Endothelial cell of umbilical vein (primary cell): ENCODE results near the gene CACNA2D3. TPM values are rescaled to one million over a fixed set of nuclear protein-coding genes. Genes with fewer than 3 reads are reported as not detected.

Experiments
- BruUV-seq: library from RNA; stranded (reverse); fragments of 400-500 nt; replicated peaks from 2 replicates; lab custom pipeline; 2021; lab: Mats Ljungman, UMichigan
- CTCF ChIA-PET: fragments of 300-600, 350-600 bp; sonication (Branson Sonifier 250); formaldehyde crosslinking; loops from one replicate; lab custom pipeline; 2021; ENCODE audit warnings: antibody characterized with exemption, inconsistent platforms; lab: Charles Lee
- POLR2A ChIA-PET: fragments of 300-600, 350-600 bp; sonication (Branson Sonifier 250); formaldehyde crosslinking; loops from one replicate; lab custom pipeline; 2021; ENCODE audit warnings: antibody characterized with exemption, inconsistent platforms; lab: Charles Lee
- DNase-seq: peaks from one replicate; pipeline ENCODE4 v3.0.0-alpha.2; 2011; ENCODE audit warnings: low read depth, low spot score
- FAIRE-seq: peaks from 2 replicates; lab custom pipeline; 2011; peaks lifted over from hg19 to GRCh38; lab: Jason Lieb, UNC
- H2AFZ ChIP-seq: 2 replicates; pipeline ENCODE4 v1.6.0; 2012; ENCODE audit warnings: low read depth, low read length, control low read depth, inconsistent platforms
- H3K27ac ChIP-seq: 2 replicates; pipeline ENCODE4 v1.5.1; 2011; ENCODE audit warnings: low read depth, mild to moderate bottlenecking, control low read depth, low read length, moderate library complexity; ENCODE audit not compliant: insufficient read depth
- H3K27me3 ChIP-seq, 2 experiments: 2 replicates each; pipeline versions ENCODE4 v1.6.0 to v1.6.1; 2011; ENCODE audit warnings: low read length in 2 of 2, mixed read lengths in 1 of 2; ENCODE audit not compliant: control insufficient read depth in 2 of 2, insufficient read depth in 2 of 2
- H3K36me3 ChIP-seq, 2 experiments: 2 replicates in 1 of 2; 3 replicates in 1 of 2; pipeline ENCODE4 v1.5.1; 2011; ENCODE audit warnings: low read length in 2 of 2, mild to moderate bottlenecking in 1 of 2, moderate library complexity in 1 of 2; ENCODE audit not compliant: control insufficient read depth in 2 of 2, insufficient read depth in 2 of 2; ENCODE audit errors: extremely low read depth in 1 of 2
- H3K4me1 ChIP-seq: 3 replicates; pipeline ENCODE4 v1.5.1; 2011; ENCODE audit warnings: mild to moderate bottlenecking, low read length; ENCODE audit not compliant: control insufficient read depth, insufficient read depth; ENCODE audit errors: extremely low read depth
- H3K4me2 ChIP-seq: 2 replicates; pipeline ENCODE4 v1.6.1; 2011; ENCODE audit warnings: low read length, control low read depth, mixed read lengths; ENCODE audit not compliant: insufficient read depth
- H3K4me3 ChIP-seq, 3 experiments: fragments of 200-600 bp in 1 of 3; sonication (generic), shearing (Covaris generic) in 1 of 3; replicated peaks in 1 of 3; 2 replicates each; pipeline ENCODE4 v1.5.1; 2011 to 2016; ENCODE audit warnings: control low read depth in 3 of 3, low read length in 3 of 3, mild to moderate bottlenecking in 2 of 3, inconsistent platforms in 1 of 3, low read depth in 1 of 3, moderate library complexity in 1 of 3; ENCODE audit not compliant: insufficient read depth in 1 of 3
- H3K79me2 ChIP-seq: 2 replicates; pipeline ENCODE4 v1.6.0; 2012; ENCODE audit warnings: low read length, inconsistent platforms; ENCODE audit not compliant: control insufficient read depth, insufficient read depth
- H3K9ac ChIP-seq: replicated peaks from 2 replicates; pipeline ENCODE3; 2011; ENCODE audit warnings: low read length, control low read depth; ENCODE audit not compliant: insufficient read depth; ENCODE audit errors: extremely low read depth
- H3K9me1 ChIP-seq: replicated peaks from 3 replicates; pipeline ENCODE4 v1.6.0; 2011; ENCODE audit warnings: mild to moderate bottlenecking, low read length; ENCODE audit not compliant: control insufficient read depth, insufficient read depth; ENCODE audit errors: extremely low read depth
- H3K9me3 ChIP-seq: replicated peaks from 2 replicates; pipeline ENCODE4 v1.5.1; 2012; ENCODE audit warnings: low read length, inconsistent platforms; ENCODE audit not compliant: control insufficient read depth, insufficient read depth
- H4K20me1 ChIP-seq: replicated peaks from 2 replicates; pipeline ENCODE3; 2011; ENCODE audit warnings: mild to moderate bottlenecking, low read length; ENCODE audit not compliant: control insufficient read depth, insufficient read depth; ENCODE audit errors: extremely low read depth
- CTCF ChIP-seq, 2 donors: IDR thresholded peaks; 1 replicate in 1 of 2; 2 replicates in 1 of 2; pipeline ENCODE4 v1.5.1; 2011; ENCODE audit warnings: low read length in 2 of 2, mild to moderate bottlenecking in 2 of 2, moderate library complexity in 2 of 2, control low read depth in 1 of 2, inconsistent platforms in 1 of 2, low read depth in 1 of 2; ENCODE audit not compliant: insufficient read depth in 1 of 2; ENCODE audit errors: extremely low read depth in 1 of 2
- EZH2 ChIP-seq: IDR thresholded peaks from 2 replicates; pipeline ENCODE4 v1.6.1; 2012; ENCODE audit warnings: borderline replicate concordance, low read depth, mild to moderate bottlenecking, moderate library complexity, low read length, inconsistent platforms; ENCODE audit not compliant: severe bottlenecking
- FOS ChIP-seq: IDR thresholded peaks from 2 replicates; pipeline ENCODE4 v1.6.1; 2011; ENCODE audit warnings: mild to moderate bottlenecking, low read length, moderate library complexity, borderline replicate concordance; ENCODE audit not compliant: insufficient read depth
- GATA2 ChIP-seq: IDR thresholded peaks from 2 replicates; pipeline ENCODE4 v1.7.0; 2011; ENCODE audit warnings: low read depth, mild to moderate bottlenecking, moderate library complexity, mixed read lengths, low read length; ENCODE audit not compliant: insufficient read length, insufficient read depth
- JUN ChIP-seq: IDR thresholded peaks from 2 replicates; pipeline ENCODE4 v1.6.1; 2011; ENCODE audit warnings: borderline replicate concordance, low read depth; ENCODE audit not compliant: insufficient read length, insufficient read depth
- MAX ChIP-seq: IDR thresholded peaks from 2 replicates; pipeline ENCODE4 v1.6.1; 2011; ENCODE audit not compliant: insufficient read depth, insufficient read length
- MYC ChIP-seq: IDR thresholded peaks from one replicate; pipeline ENCODE4 v1.6.1; 2011; ENCODE audit warnings: mild to moderate bottlenecking, low read depth, low read length
- POLR2A ChIP-seq: IDR thresholded peaks from 2 replicates; pipeline ENCODE4 v1.6.1; 2012; ENCODE audit warnings: low read depth, mild to moderate bottlenecking, control low read depth, low read length
- POLR2AphosphoS5 ChIP-seq: IDR thresholded peaks from 2 replicates; pipeline ENCODE4 v1.6.1; 2012; ENCODE audit warnings: low read depth, mild to moderate bottlenecking, control low read depth, low read length, moderate library complexity; ENCODE audit not compliant: insufficient read depth
- dilution Hi-C: fragments of 300-500 bp; cut with MboI; formaldehyde crosslinking; loops from one replicate; pipeline ENCODE4 v1.15.0; 2019; ENCODE audit warnings: low sequenced_read_pairs; ENCODE audit not compliant: extremely low pct_ligation_motif_present
- intact Hi-C: fragments of 100-400 bp; cut with micrococcal nuclease; formaldehyde crosslinking; loops from one replicate; pipeline ENCODE4 v1.10.0; 2022
- polyA plus RNA-seq, 4 experiments: library from polyadenylated mRNA; depleted of rRNA in 3 of 4; stranded (reverse) in 3 of 4; unstranded in 1 of 4; fragments of >200 nt; gene quantifications; 2 replicates each; pipeline versions ENCODE4 v1.2.1 to v1.2.3, GENCODE V29; 2011 to 2012; ENCODE audit warnings: missing spikeins in 1 of 4
- total RNA-seq: library from RNA; stranded (reverse); gene quantifications from 2 replicates; pipeline ENCODE4 v1.2.3, GENCODE V29; 2021

CACNA2D3 gene
- total and polyA plus RNA-seq, 2 donors (not counting 3 experiments of a cell fraction or from before 2014, with no cell fraction given): not detected

DNA sequence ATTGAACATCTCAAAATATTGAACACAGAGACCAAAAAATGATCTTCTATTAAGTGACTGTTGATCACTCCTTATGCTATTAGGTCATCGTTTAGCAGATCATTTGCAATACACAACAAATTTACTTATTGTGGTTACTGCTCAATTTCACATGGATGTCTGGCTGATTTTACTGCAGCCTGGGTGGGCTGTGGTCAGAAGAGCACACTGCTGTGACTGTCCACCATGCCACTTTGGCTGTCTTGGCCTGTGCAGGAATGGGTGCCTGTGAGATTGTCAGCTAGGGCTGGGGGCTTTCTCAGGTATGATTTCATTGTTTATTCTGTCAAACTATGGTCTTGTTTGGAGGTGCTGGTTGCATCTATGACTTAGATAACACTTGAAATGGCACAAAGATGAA lies 885.6 kb downstream of the CACNA2D3 start:
- TF ChIP-seq POLR2AphosphoS5 (no peak), MYC (no peak), JUN (no peak), MAX (no peak), POLR2A (no peak), FOS (no peak), EZH2 (no peak), CTCF (IDR thresholded peaks at IDR 0.05; ENCODE audit: extremely low read depth in 1 of 2, insufficient read depth in 1 of 2, low read depth in 1 of 2, low read length in 2 of 2) (no peak), GATA2 (no peak)
- dilution Hi-C loops: no loop called here
- H3K4me1 ChIP-seq: no peaks in the 10 kb centered on the region
- H3K9me1 ChIP-seq: no peaks in the 10 kb centered on the region
- ChIA-PET POLR2A (no interaction called here), CTCF (no interaction called here)
- DNase-seq (no peak), FAIRE-seq (no peak)
- H4K20me1 ChIP-seq: no peaks in the 10 kb centered on the region
- H2AFZ ChIP-seq: no peak overlapping the region
- no peaks in the 10 kb centered on the region for H3K27me3 ChIP-seq
- H3K27ac ChIP-seq: no peak overlapping the region
- H3K4me2 ChIP-seq: no peak overlapping the region
- intact Hi-C loops: no loop called here
- peaks cover 2% of the 10 kb centered on the region for H3K9me3 ChIP-seq
- no peak overlapping the region for H3K4me3 ChIP-seq
- H3K79me2 ChIP-seq: no peaks in the 10 kb centered on the region
- no peaks in the 10 kb centered on the region for H3K36me3 ChIP-seq
- BruUV-seq: no TSS peak
- H3K9ac ChIP-seq: no peak overlapping the region
